Large intestine (tissue), 3 donors: ENCODE measurements around the gene APBB1IP. TPM values are rescaled to one million over a fixed set of nuclear protein-coding genes. Genes with fewer than 3 reads are reported as not detected.

Experiments used
- DNase-seq, 2 donors: peaks; one replicate each; pipeline versions ENCODE4 v3.0.0 to v3.0.0-alpha.2; 2013
- H3K27ac ChIP-seq: one replicate; pipeline ENCODE4 v1.5.1; 2013; ENCODE audit warnings: low read length
- H3K27me3 ChIP-seq: 2 replicates; pipeline ENCODE4 v1.6.1; 2013; ENCODE audit warnings: low read length; ENCODE audit not compliant: control insufficient read depth, insufficient read depth
- H3K36me3 ChIP-seq: 2 replicates; pipeline ENCODE4 v1.6.1; 2013; ENCODE audit warnings: low read length; ENCODE audit not compliant: control insufficient read depth, insufficient read depth
- H3K4me1 ChIP-seq: one replicate; pipeline ENCODE4 v1.6.1; 2013; ENCODE audit warnings: low read length; ENCODE audit not compliant: control insufficient read depth, insufficient read depth
- H3K4me3 ChIP-seq: one replicate; pipeline ENCODE4 v1.5.1; 2013; ENCODE audit warnings: low read length
- H3K9me3 ChIP-seq: one replicate; pipeline ENCODE4 v1.6.1; 2013; ENCODE audit warnings: mild to moderate bottlenecking, low read depth, low read length, moderate library complexity; ENCODE audit not compliant: control insufficient read depth
- WGBS: methylation state at CpG from one replicate; pipeline ENCODE4 v1.1.5; 2013; ENCODE audit warnings: low lambda C conversion rate; ENCODE audit not compliant: insufficient coverage; 5-methylcytosine and 5-hydroxymethylcytosine counted together
- polyA plus RNA-seq: library from polyadenylated mRNA; unstranded; fragments of 120-200 nt; gene quantifications from one replicate; pipeline ENCODE4 v1.2.1, GENCODE V29; 2013

APBB1IP gene
- polyA plus RNA-seq, 1 donor = 3.3 TPM

DNA sequence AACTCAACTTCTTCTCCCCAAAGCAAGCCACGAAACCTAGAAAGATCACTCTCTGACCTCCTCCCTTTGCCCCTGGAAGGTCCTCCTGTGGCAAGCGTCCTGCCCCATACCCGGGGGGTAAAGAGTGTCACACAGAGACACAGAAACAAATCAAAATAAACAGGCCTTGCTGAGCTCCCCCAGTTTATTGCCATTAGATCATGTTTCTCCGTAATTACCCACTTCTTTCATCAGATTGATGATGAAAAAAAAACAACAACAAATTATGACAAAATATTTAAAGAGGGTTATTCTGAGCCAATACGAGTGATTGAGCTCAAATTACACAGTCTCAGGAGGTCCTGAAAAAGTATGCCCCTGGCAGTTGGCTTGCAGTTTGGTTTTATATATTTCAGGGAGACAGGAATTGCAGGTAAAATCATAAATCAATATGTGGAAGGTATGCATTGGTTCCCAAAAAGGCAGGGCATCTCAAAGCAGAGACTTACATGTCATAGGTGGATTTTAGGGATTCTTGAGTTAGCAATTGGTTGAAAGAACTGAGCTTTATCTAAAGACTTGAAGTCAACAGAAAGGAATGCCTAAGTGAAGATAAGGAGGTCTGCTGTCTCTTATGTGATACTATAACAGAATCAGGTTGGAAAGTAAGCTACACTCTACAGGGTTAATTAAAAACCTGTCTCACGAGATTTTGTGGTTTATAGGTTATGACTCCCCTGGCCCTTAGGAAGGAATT is 86.2 kb downstream of the APBB1IP start:
- H3K4me3 ChIP-seq = no peak overlapping the region
- WGBS = 33% methylated on average over 2 of the region's 6 CpGs
- DNase-seq = no peak
- no peaks in the 10 kb centered on the region for H3K4me1 ChIP-seq
- no peaks in the 10 kb centered on the region for H3K36me3 ChIP-seq
- H3K9me3 ChIP-seq = no peaks in the 10 kb centered on the region
- no peak overlapping the region for H3K27ac ChIP-seq
- no peaks in the 10 kb centered on the region for H3K27me3 ChIP-seq

GRCh38 chr10:26525586-26525985 is 87.4 kb downstream of the APBB1IP start:
- no peak overlapping the region for H3K27ac ChIP-seq
- H3K4me3 ChIP-seq = no peak overlapping the region
- DNase-seq = no peak
- H3K9me3 ChIP-seq = no peaks in the 10 kb centered on the region
- WGBS = 58% methylated on average over 2 of the region's 3 CpGs
- no peaks in the 10 kb centered on the region for H3K36me3 ChIP-seq
- H3K27me3 ChIP-seq = no peaks in the 10 kb centered on the region
- H3K4me1 ChIP-seq = no peaks in the 10 kb centered on the region

- no peaks in the 10 kb centered on the region for H3K9me3 ChIP-seq
- no peak for DNase-seq
- H3K27ac ChIP-seq = no peak overlapping the region
- WGBS = no CpG with 5 or more reads among the region's 2 CpGs
- H3K36me3 ChIP-seq = no peaks in the 10 kb centered on the region
- no peaks in the 10 kb centered on the region for H3K4me1 ChIP-seq
- no peak overlapping the region for H3K4me3 ChIP-seq
- H3K27me3 ChIP-seq = no peaks in the 10 kb centered on the region
Measured at GRCh38 chr10:26527018-26527417, 88.9 kb downstream of the APBB1IP start.

DNA sequence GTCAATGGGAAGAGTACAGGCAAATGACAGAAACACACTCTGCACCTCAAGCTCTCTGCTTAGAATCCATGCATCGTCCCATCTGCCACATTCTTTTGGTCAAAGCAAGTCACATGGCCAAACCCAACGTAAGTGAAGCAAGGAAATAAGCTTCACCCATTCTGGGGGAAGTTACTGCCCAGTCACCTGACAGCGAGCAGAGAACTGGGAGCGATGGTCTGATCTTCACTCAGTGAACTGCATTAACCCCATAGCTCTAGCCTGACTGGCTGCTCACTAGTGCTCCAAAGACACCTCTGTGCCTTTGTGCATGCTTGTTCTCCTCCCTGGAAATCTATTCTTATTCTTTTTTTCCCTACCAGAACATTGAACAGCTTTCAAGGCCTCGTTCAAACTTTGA is 89.9 kb downstream of the APBB1IP start:
- no peaks in the 10 kb centered on the region for H3K4me1 ChIP-seq
- H3K4me3 ChIP-seq = no peak overlapping the region
- DNase-seq = no peak
- no peaks in the 10 kb centered on the region for H3K27me3 ChIP-seq
- no peaks in the 10 kb centered on the region for H3K36me3 ChIP-seq
- WGBS = 100% methylated on average over 3 of the region's 5 CpGs
- H3K9me3 ChIP-seq = no peaks in the 10 kb centered on the region
- H3K27ac ChIP-seq = no peak overlapping the region

GRCh38 chr10:26528715-26529393 is 90.7 kb downstream of the APBB1IP start:
- Histone ChIP-seq H3K27me3 (no peaks in the 10 kb centered on the region), H3K4me1 (no peaks in the 10 kb centered on the region), H3K4me3 (no peak overlapping the region), H3K9me3 (no peaks in the 10 kb centered on the region), H3K36me3 (no peaks in the 10 kb centered on the region), H3K27ac (no peak overlapping the region)
- 87% methylated on average over 3 of the region's 10 CpGs for WGBS
- DNase-seq = no peak

DNA sequence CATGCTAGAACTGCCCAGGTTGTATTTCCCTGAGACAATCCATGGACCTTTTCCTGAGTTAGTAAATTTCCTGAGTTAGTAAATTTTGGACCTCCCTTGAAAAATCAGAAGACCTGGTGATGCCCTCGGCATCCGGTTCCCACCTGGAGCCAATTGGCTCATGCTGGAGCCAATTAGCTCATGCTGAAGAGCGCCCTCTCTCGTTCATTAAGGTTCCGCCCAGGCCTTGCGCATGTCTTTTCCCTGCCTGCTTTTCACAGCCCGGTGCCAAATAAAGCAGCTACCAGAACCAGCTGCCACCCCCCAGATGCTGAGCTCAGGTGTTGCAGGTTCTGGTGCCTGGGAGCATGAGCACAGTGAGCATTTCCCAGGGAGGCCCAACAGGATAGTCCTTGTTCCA is 96.2 kb downstream of the APBB1IP start:
- no peaks in the 10 kb centered on the region for H3K9me3 ChIP-seq
- no peaks in the 10 kb centered on the region for H3K36me3 ChIP-seq
- DNase-seq = no peak
- H3K4me1 ChIP-seq = no peaks in the 10 kb centered on the region
- no peak overlapping the region for H3K27ac ChIP-seq
- H3K4me3 ChIP-seq = no peak overlapping the region
- WGBS = no CpG with 5 or more reads among the region's 7 CpGs
- H3K27me3 ChIP-seq = no peaks in the 10 kb centered on the region

GRCh38 chr10:26540601-26541000 is 102.5 kb downstream of the APBB1IP start:
- WGBS = 30% methylated on average over 2 of the region's 5 CpGs
- no peak for DNase-seq
- no peaks in the 10 kb centered on the region for H3K4me1 ChIP-seq
- no peak overlapping the region for H3K27ac ChIP-seq
- H3K9me3 ChIP-seq = no peaks in the 10 kb centered on the region
- no peaks in the 10 kb centered on the region for H3K27me3 ChIP-seq
- no peaks in the 10 kb centered on the region for H3K36me3 ChIP-seq
- H3K4me3 ChIP-seq = no peak overlapping the region

DNA sequence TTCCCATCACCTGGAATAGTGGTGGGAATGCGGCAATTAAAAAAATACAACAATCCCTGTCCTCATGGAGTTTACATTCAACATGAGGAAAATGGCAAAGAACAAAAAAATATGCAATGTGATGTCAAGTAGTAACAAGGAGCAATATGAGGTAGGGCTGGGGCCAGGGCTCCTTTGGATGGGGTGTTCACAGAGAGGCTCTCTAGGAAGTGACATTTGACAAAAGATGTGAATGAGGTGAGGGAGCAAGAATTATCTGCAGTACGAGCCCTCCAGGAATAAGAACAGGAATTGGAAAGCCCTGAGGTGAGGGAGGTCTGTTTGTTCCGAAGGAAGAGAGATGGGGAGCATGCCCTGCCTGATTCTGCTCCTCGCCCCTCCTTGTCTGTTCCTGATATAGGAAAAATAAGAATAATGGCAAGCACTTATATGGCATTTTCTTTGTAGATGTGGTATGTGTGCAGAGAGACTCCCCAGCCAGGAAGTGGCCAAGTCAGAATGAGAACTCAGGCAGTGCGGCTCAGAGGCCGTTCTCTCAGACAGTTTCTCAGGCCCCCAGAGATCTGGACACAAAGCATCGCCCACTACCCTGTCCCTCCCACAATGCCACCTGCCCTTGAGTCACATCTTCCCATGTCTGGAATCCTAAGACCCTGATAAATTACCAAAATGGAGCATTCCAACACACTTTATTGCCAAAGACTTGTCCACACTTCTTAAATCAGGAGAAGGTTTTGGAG is 105.6 kb downstream of the APBB1IP start:
- Histone ChIP-seq H3K27ac (no peak overlapping the region), H3K27me3 (no peaks in the 10 kb centered on the region), H3K36me3 (no peaks in the 10 kb centered on the region), H3K4me3 (no peak overlapping the region), H3K9me3 (no peaks in the 10 kb centered on the region), H3K4me1 (no peaks in the 10 kb centered on the region)
- WGBS = 100% methylated on average over 2 of the region's 7 CpGs
- DNase-seq = no peak

GRCh38 chr10:26544932-26545331 is 106.8 kb downstream of the APBB1IP start:
- H3K4me1 ChIP-seq = no peaks in the 10 kb centered on the region
- H3K27ac ChIP-seq = no peak overlapping the region
- no peaks in the 10 kb centered on the region for H3K36me3 ChIP-seq
- no peak overlapping the region for H3K4me3 ChIP-seq
- DNase-seq = no peak
- H3K27me3 ChIP-seq = no peaks in the 10 kb centered on the region
- H3K9me3 ChIP-seq = peaks cover 3% of the 10 kb centered on the region

GRCh38 chr10:26550774-26551526 is 112.8 kb downstream of the APBB1IP start:
- Histone ChIP-seq H3K4me1 (no peaks in the 10 kb centered on the region), H3K36me3 (no peaks in the 10 kb centered on the region), H3K4me3 (no peak overlapping the region), H3K27ac (no peak overlapping the region), H3K9me3 (peaks cover 13% of the 10 kb centered on the region), H3K27me3 (no peaks in the 10 kb centered on the region)
- no peak for DNase-seq
- WGBS = no CpG with 5 or more reads among the region's 15 CpGs
